Psoas muscle (tissue), 8 donors: ENCODE data around the gene NEK10. TPM values are rescaled to one million over a fixed set of nuclear protein-coding genes. Genes with fewer than 3 reads are reported as not detected.
A peak's percentile ranks its signal among the peaks of the same experiment; 100 is the strongest.

ENCODE experiments used
- ATAC-seq, 4 donors: fragments of 200-7000 bp; cut with Tn5 transposase; one replicate each; pipeline ENCODE4 v1.9.1; 2020; ENCODE audit warnings: moderate library complexity in 3 of 4, mild to moderate bottlenecking in 2 of 4
- DNase-seq, 2 donors: peaks; one replicate each; pipeline ENCODE4 v3.0.0-alpha.2; 2020
- H3K27ac ChIP-seq: fragments of 200-600 bp; one replicate; pipeline ENCODE4 v1.8.0; 2022
- H3K27me3 ChIP-seq, 3 donors: fragments of 200-600 bp in 1 of 3; one replicate each; pipeline versions ENCODE4 v1.6.1 to v1.8.0; 2013 to 2022; ENCODE audit warnings: low read length in 2 of 3, mild to moderate bottlenecking in 2 of 3, moderate library complexity in 1 of 3; ENCODE audit not compliant: insufficient read depth in 3 of 3
- H3K36me3 ChIP-seq, 2 donors: fragments of 200-600 bp in 1 of 2; one replicate each; pipeline versions ENCODE4 v1.6.1 to v1.8.0; 2013 to 2022; ENCODE audit warnings: low read depth in 1 of 2, mild to moderate bottlenecking in 1 of 2, moderate library complexity in 1 of 2; ENCODE audit not compliant: insufficient read depth in 1 of 2
- H3K4me1 ChIP-seq: fragments of 200-600 bp; one replicate; pipeline ENCODE4 v1.8.0; 2022
- H3K4me3 ChIP-seq: fragments of 200-600 bp; one replicate; pipeline ENCODE4 v1.8.0; 2022; ENCODE audit warnings: mild to moderate bottlenecking
- H3K9me3 ChIP-seq: fragments of 200-600 bp; one replicate; pipeline ENCODE4 v1.8.0; 2022
- WGBS, 3 donors: extraction: QIAGEN DNeasy Blood & Tissue Kit; methylation state at CpG; one replicate each; pipeline versions ENCODE4 v1.1.6 to v1.1.7; 2013; 5-methylcytosine and 5-hydroxymethylcytosine counted together
- intact Hi-C, 2 donors: fragments of 100-400 bp; cut with DNase I; formaldehyde crosslinking; loops; one replicate each; pipeline versions ENCODE4 v1.11.0 to v1.14.2; 2022
- polyA plus RNA-seq, 3 donors: library from polyadenylated mRNA; stranded (reverse); fragments of 200-250 nt; gene quantifications; one replicate each; pipeline ENCODE4 v1.2.3, GENCODE V29; 2013
- total RNA-seq, 4 donors: library from RNA; stranded (reverse); fragmentation: NEBNext Ultra II Directional in 2 of 4; extraction: Animal tissue kit (Norgen Biotek cat#: 25700) in 2 of 4; gene quantifications; one replicate each; pipeline versions ENCODE4 v1.2.1 to v1.2.4, GENCODE V29; 2021 to 2023
- TF ChIP-seq, protein P1 (sequence below): fragments of 200-600 bp; IDR thresholded peaks from one replicate; pipeline ENCODE4 v1.8.0; 2022; ENCODE audit warnings: antibody characterized with exemption
- donor health status: healthy with polysubstance abuse.
- donor health status: DM: no; HTN: no; CAD: no; lungs with moderate emphysema.
- donor health status: Bipolar disorder and iron deficiency.
- donor health status: healthy.
- donor health status: DM: yes; HTN: yes; CAD: no.
- donor health status: DM: no; HTN: no; CAD: no.
- donor health status: DM: no; HTN: no; CAD: no.
- donor health status: DM: yes; HTN: yes; CAD: no.

Gene NEK10
- total and polyA plus RNA-seq, 7 donors = 0.44 to 16.6 (median 5.0) TPM

DNA sequence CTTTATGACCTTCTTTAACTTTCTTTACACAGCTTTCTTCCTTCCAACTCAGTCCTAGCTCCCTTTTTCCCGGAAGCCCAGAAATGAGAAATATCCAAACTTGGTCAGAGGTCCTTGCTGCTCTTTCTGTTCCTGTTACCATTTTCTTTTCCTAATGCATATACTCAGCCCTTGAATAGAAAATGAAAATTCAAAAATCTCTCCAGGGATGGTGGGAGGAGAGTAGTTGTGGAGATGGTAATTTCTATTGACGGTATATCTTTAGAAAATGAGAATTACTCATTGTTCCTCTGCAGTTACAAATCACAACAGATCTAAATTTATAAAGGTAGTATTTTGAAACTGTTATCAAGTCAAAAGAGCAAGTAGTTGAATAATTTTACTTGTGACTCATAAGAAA lies 255.1 kb downstream of the NEK10 start:
- H3K9me3 ChIP-seq = no peaks in the 10 kb centered on the region
- H3K4me3 ChIP-seq = no peak overlapping the region
- peaks cover 0 to 23% of the 10 kb centered on the region in 2 donors for H3K36me3 ChIP-seq
- WGBS, 3 donors = 79 to 84% (median 84%) methylated on average over 2 of the region's 2 CpGs
- H3K27me3 ChIP-seq = no peaks in the 10 kb centered on the region
- H3K4me1 ChIP-seq = no peaks in the 10 kb centered on the region
- H3K27ac ChIP-seq = no peak overlapping the region
- ATAC-seq (no peak), DNase-seq (no peak)
- intact Hi-C loops = no loop called here
- TF ChIP-seq, protein P1, sequence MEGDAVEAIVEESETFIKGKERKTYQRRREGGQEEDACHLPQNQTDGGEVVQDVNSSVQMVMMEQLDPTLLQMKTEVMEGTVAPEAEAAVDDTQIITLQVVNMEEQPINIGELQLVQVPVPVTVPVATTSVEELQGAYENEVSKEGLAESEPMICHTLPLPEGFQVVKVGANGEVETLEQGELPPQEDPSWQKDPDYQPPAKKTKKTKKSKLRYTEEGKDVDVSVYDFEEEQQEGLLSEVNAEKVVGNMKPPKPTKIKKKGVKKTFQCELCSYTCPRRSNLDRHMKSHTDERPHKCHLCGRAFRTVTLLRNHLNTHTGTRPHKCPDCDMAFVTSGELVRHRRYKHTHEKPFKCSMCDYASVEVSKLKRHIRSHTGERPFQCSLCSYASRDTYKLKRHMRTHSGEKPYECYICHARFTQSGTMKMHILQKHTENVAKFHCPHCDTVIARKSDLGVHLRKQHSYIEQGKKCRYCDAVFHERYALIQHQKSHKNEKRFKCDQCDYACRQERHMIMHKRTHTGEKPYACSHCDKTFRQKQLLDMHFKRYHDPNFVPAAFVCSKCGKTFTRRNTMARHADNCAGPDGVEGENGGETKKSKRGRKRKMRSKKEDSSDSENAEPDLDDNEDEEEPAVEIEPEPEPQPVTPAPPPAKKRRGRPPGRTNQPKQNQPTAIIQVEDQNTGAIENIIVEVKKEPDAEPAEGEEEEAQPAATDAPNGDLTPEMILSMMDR = no peak

- WGBS, 3 donors = 90 to 96% (median 96%) methylated on average over 3 of the region's 3 CpGs
- intact Hi-C loops = no loop called here
- H3K36me3 ChIP-seq = peaks cover 0 to 9% of the 10 kb centered on the region in 2 donors
- no peaks in the 10 kb centered on the region for H3K27me3 ChIP-seq
- TF ChIP-seq, protein P1 = no peak
- no peak overlapping the region for H3K27ac ChIP-seq
- no peaks in the 10 kb centered on the region for H3K4me1 ChIP-seq
- DNase-seq (no peak), ATAC-seq (no peak)
- H3K9me3 ChIP-seq = no peaks in the 10 kb centered on the region
- H3K4me3 ChIP-seq = no peak overlapping the region
Observed at GRCh38 chr3:27110020-27110419, 259.2 kb downstream of the NEK10 start.

DNA sequence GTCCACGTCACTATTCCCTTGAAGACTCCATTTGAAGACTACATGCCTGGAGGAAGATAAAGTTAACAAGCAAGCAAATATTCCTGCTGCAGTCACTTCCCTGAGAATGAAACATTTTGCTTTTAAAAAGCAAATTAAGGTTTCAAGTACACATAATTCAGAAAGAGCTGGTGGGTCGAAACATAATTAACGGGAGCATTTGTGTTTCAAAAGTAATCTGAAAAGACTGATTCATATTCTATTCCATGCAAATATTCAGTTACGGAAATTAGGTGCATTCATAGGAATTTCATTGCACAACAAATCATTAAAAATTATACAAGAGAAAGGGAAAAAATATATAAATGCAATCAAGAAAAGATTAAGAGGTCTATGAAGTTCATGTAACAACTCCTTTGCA lies 260.9 kb downstream of the NEK10 start:
- intact Hi-C loops = no loop called here
- no peak for DNase-seq
- no peaks in the 10 kb centered on the region for H3K9me3 ChIP-seq
- no peaks in the 10 kb centered on the region for H3K4me1 ChIP-seq
- no peak for ATAC-seq
- H3K27ac ChIP-seq = no peak overlapping the region
- TF ChIP-seq, protein P1 = no peak
- H3K27me3 ChIP-seq = no peaks in the 10 kb centered on the region
- no peaks in the 10 kb centered on the region for H3K36me3 ChIP-seq
- no peak overlapping the region for H3K4me3 ChIP-seq
- WGBS, 3 donors = 88 to 95% (median 90%) methylated on average over 4 of the region's 4 CpGs

DNA sequence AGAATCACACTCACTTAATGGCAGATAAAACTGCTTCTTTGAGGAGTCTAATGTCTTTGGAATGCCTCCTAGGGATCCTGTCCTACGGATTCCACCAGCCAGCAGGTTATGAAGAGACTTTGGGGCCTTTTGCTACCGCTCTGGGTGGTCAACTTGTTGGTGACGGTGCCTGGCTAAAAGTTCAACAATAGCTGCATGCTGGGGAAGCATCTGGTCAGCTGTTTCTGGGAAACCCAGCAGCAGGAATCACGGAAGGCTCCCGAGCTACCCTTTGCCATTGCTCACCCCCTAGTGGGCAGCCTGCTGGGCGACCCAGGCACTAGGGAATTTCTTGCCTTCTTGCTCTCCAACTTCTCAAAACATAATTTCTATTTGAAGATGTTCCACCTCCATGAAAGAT lies 263.3 kb downstream of the NEK10 start:
- intact Hi-C loops = no loop called here
- Histone ChIP-seq H3K4me3 (no peak overlapping the region), H3K36me3 (no peaks in the 10 kb centered on the region), H3K9me3 (no peaks in the 10 kb centered on the region), H3K27ac (no peak overlapping the region), H3K4me1 (no peaks in the 10 kb centered on the region), H3K27me3 (no peaks in the 10 kb centered on the region)
- ATAC-seq (no peak), DNase-seq (no peak)
- TF ChIP-seq, protein P1 = peak; percentile 16
- WGBS, 3 donors = 67 to 88% (median 77%) methylated on average over 6 of the region's 6 CpGs

DNA sequence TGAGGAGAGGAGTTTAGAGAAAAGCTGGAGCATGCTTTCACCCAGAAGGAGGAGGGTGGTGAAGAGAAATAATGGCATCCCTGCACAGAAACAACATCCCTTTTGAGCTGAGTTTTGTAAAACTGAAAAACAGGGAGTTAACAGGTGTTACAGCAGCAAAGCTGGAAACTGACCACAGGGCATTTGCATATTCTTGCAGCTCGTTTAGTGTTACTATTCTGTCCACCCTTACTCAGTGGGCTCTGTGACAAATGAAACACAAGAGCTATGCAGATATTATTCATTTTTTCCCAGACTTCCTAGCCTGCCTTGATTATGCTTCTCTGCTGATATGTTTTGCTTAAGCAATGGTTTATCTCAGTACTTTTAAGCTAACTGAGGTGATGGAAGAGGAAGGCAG lies 272.0 kb downstream of the NEK10 start:
- 31 to 58% (median 48%) methylated on average over 1 of the region's 1 CpG for WGBS, 3 donors
- ATAC-seq (no peak), DNase-seq (no peak)
- intact Hi-C loops = no loop called here
- no peak overlapping the region for H3K4me3 ChIP-seq
- H3K9me3 ChIP-seq = no peaks in the 10 kb centered on the region
- no peaks in the 10 kb centered on the region for H3K27me3 ChIP-seq
- H3K27ac ChIP-seq = no peak overlapping the region
- H3K36me3 ChIP-seq = no peaks in the 10 kb centered on the region
- no peaks in the 10 kb centered on the region for H3K4me1 ChIP-seq
- TF ChIP-seq, protein P1 = no peak
